WERI-Rb-1 (cell line): Measurements from ENCODE around the gene ATP6V1C2.

Experiments
- DNase-seq: peaks from one replicate; pipeline ENCODE4 v3.0.0-alpha.2; 2020
- H3K27ac ChIP-seq: fragments of 250-450 bp; sonication (Bioruptor Pico); 2 replicates; pipeline ENCODE4 v1.5.1; 2020; ENCODE audit warnings: mild to moderate bottlenecking, moderate library complexity
- H3K27me3 ChIP-seq: fragments of 250-450 bp; sonication (Bioruptor Pico); 2 replicates; pipeline ENCODE4 v1.5.1; 2021; ENCODE audit warnings: mild to moderate bottlenecking, low read depth, moderate library complexity; ENCODE audit not compliant: insufficient read depth, severe bottlenecking
- H3K36me3 ChIP-seq: fragments of 250-450 bp; sonication (Bioruptor Pico); 2 replicates; pipeline ENCODE4 v1.5.1; 2020; ENCODE audit warnings: mild to moderate bottlenecking, moderate library complexity
- H3K4me3 ChIP-seq: 2 replicates; pipeline ENCODE4 v1.5.1; 2011; ENCODE audit warnings: low read depth, mild to moderate bottlenecking, control low read depth, low read length
- H3K9me3 ChIP-seq: fragments of 250-450 bp; sonication (Bioruptor Pico); 2 replicates; pipeline ENCODE4 v1.5.1; 2021; ENCODE audit warnings: mild to moderate bottlenecking, moderate library complexity; ENCODE audit not compliant: severe bottlenecking
- CTCF ChIP-seq: IDR thresholded peaks from 2 replicates; pipeline ENCODE4 v1.5.1; 2011; ENCODE audit warnings: low read depth, mild to moderate bottlenecking, control low read depth, inconsistent platforms, low read length

The ATP6V1C2 gene

GRCh38 chr2:10686176-10686730, 35.2 kb upstream of the ATP6V1C2 start:
- H3K4me3 ChIP-seq: no peak overlapping the region
- DNase-seq: no peak
- no peak overlapping the region for H3K27ac ChIP-seq
- H3K27me3 ChIP-seq: no peaks in the 10 kb centered on the region
- no peaks in the 10 kb centered on the region for H3K9me3 ChIP-seq
- no peak for TF ChIP-seq CTCF
- H3K36me3 ChIP-seq: peaks cover 42% of the 10 kb centered on the region

GRCh38 chr2:10688921-10689807, 32.3 kb upstream of the ATP6V1C2 start:
- Histone ChIP-seq H3K9me3 (no peaks in the 10 kb centered on the region), H3K4me3 (peak overlapping the region; percentile 97), H3K36me3 (peaks cover 22% of the 10 kb centered on the region), H3K27me3 (no peaks in the 10 kb centered on the region), H3K27ac (peak overlapping the region; percentile 87)
- DNase-seq: peak; percentile 18
- TF ChIP-seq CTCF: no peak

GRCh38 chr2:10691521-10691920, 29.9 kb upstream of the ATP6V1C2 start:
- Histone ChIP-seq H3K27ac (no peak overlapping the region), H3K27me3 (no peaks in the 10 kb centered on the region), H3K4me3 (no peak overlapping the region), H3K9me3 (no peaks in the 10 kb centered on the region), H3K36me3 (peaks cover 12% of the 10 kb centered on the region)
- no peak for TF ChIP-seq CTCF
- DNase-seq: no peak

GRCh38 chr2:10700078-10700803, 21.2 kb upstream of the ATP6V1C2 start:
- no peak for DNase-seq
- Histone ChIP-seq H3K4me3 (no peak overlapping the region), H3K9me3 (no peaks in the 10 kb centered on the region), H3K36me3 (no peaks in the 10 kb centered on the region), H3K27me3 (no peaks in the 10 kb centered on the region), H3K27ac (no peak overlapping the region)
- no peak for TF ChIP-seq CTCF

GRCh38 chr2:10704034-10704594, 17.3 kb upstream of the ATP6V1C2 start:
- H3K27me3 ChIP-seq: no peaks in the 10 kb centered on the region
- TF ChIP-seq CTCF: no peak
- no peaks in the 10 kb centered on the region for H3K36me3 ChIP-seq
- H3K27ac ChIP-seq: no peak overlapping the region
- DNase-seq: no peak
- no peak overlapping the region for H3K4me3 ChIP-seq
- H3K9me3 ChIP-seq: no peaks in the 10 kb centered on the region
